GM19397 (cell line): Measurements from ENCODE around the gene HSD17B8.
"Not testable (repeated sequence)": the region's sequence is repeated elsewhere in the genome, so short reads cannot be mapped to it uniquely, and the experiment has no call there.

ENCODE experiments used
- ATAC-seq: cut with Tn5 transposase; IDR thresholded peaks from one replicate; pipeline ENCODE4 v1.9.1; 2021; ENCODE audit warnings: mild to moderate bottlenecking, moderate library complexity; ENCODE audit not compliant: unreplicated experiment

HSD17B8 gene

DNA sequence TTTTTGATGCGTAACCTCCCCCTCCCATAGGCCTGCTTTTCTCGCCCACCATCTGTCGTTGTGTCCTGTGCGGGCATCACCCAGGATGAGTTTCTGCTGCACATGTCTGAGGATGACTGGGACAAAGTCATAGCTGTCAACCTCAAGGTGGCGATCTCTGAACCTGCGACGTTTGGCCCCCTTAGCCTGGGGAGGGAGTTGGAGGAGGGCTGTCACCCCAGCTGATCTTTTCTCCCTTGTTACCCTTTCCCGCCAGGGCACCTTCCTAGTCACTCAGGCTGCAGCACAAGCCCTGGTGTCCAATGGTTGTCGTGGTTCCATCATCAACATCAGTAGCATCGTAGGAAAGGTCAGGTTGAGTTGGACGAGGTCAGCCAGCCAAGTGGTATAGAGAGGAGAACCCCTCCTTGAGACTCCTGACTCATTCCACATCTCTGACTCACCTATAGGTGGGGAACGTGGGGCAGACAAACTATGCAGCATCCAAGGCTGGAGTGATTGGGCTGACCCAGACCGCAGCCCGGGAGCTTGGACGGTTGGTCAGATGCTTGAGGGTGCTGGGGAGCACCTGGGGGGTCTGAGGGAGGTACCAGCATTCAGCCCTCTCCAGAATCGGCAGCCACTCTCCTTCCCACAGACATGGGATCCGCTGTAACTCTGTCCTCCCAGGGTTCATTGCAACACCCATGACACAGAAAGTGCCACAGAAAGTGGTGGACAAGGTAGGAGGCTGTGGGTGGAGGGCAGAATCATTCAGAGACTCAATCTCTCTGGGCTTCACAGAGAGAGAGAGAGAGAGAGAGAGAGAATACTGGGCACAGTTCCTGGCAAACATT, 954 bp downstream of the HSD17B8 start:
- ATAC-seq = no peak

DNA sequence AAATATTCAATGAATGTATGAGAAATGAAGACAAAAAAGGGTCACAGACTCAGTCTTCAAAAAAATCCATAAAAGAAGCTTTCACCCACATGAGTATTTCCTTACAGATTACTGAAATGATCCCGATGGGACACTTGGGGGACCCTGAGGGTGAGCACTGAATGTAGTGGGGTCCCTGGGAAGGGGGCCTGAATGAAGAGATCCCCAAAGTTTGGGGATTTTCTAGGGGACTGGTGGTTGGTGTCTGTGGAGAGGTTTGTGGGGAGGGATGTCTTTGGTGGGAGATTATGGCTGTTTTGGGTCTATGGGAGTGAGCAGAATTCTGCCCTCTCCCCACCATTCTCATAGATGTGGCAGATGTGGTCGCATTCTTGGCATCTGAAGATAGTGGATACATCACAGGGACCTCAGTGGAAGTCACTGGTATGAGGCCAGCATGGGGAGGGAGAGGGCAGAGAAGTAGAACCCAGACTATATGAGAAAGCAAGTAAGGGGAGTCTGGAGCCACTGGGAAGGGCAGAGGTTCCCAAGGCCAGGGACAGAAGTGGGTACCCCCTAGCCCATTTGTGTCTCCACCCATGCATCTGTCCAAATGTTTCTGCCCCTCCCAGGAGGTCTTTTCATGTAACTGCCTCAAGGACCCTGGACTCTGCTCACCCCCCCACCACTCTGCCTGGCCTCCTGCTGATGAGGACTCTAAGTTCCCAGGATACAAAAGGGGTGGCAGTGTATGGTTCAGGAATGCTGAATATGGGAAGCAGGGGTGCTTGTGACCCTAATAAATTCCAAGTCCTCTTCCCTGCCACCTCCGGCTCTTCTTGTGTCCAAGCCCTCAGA, 1.8 kb downstream of the HSD17B8 start:
- no peak for ATAC-seq

DNA sequence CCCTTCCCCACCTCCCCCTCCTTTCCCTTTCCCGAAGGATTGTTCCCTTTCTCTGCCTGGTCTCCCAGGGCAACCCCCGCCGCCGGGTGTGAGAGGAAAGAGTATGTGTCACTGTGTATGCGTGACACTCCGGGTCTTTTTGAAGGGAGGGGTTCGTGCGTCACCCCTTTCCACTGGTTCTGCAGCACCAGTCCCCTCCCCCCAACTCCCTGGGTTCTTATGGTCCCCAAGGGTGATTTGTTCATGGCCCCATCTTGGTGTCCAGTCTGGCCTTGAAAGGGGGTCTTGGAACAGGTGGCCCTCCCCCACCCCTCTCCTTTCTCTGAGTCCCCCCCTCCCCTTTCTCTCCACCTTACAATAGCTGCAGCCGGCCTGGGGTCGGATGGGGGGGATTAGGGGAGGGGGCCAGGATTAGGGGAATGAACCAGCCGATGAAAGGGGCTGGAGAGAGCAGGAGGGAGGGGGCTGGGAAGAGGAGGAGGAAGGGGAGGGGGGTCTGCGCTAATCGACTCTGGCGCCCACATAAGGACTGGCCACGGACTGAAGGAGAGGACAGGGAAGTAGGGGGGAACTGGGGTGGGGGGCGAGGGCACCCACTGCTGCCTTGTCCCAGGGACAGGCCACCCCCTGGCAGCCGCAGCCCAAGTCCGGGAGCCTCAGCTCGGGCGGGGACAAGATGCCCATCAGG, 2.6 kb downstream of the HSD17B8 start:
- no peak for ATAC-seq

DNA sequence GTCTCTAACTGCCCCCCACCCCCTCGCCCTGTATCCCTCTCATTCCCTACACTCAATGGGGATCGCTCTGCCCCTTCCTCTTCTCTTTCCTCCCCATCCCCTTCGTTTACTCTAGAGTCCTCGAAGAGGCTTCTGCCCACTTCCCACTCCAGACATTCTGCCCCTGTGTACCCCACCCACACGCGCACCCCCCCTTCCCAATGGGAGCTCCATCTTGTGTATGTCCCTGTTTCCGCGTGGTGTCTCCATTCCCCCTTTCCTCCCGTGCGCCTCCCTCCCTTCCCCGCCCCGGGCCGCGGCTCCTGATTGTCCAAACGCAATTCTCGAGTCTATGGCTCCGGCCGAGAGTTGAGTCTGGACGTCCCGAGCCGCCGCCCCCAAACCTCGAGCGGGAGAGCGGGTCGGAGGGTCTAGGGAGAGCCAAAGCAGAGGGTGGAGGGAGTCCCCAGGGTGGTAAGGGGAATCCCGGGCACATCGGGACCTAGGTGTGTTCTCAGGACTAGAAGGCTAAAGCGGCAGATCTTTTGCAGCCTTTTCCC, 3.2 kb downstream of the HSD17B8 start:
- peak; percentile 2 for ATAC-seq

DNA sequence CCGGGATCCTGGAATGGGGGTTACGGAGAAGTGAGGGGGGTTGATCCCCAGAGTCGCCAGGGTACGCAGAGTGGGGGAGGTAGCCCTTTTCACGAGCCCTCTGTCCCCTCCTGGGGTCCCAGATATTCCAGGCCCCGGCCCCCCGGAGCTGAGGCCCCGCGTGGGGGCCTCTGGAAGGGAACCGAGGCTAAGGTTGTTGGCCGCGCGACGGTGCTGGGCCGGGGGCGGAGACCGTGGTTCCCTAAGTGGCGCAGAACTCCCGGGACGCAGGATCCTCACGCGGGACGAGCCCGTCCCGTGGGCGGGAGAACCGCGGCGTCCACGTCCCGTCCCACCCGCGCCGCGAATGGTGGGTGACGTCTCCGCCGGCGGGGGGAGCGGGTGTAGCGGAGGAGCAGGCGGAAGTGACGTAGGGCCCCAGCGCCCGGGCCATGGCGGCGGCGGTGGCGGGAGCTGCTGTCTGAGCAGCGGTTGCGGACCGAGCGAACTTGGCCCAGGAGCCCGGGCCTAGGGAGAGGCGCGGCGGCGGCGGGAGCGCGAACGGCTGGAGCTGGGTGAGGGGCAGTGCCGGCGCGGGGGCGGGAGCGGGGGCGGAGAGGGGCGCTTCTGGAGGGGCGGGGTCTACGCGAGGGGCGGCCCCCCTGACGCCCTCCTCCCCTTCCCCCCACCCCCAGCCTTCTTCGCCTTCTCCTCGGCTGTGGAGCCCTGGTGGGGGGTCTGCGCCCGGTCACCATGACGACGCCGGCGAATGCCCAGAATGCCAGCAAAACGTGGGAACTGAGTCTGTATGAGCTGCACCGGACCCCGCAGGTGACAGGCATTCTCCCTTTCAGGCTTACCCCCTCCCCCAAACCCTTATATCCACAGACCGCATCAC, 3.9 kb downstream of the HSD17B8 start, which contains the start of gene RING1:
Gene RING1 (plus strand): TSS at position 410 of the 877 bp plus-strand sequence. CDS start 323 bp downstream, at position 733.
- ATAC-seq = peak; percentile 65

DNA sequence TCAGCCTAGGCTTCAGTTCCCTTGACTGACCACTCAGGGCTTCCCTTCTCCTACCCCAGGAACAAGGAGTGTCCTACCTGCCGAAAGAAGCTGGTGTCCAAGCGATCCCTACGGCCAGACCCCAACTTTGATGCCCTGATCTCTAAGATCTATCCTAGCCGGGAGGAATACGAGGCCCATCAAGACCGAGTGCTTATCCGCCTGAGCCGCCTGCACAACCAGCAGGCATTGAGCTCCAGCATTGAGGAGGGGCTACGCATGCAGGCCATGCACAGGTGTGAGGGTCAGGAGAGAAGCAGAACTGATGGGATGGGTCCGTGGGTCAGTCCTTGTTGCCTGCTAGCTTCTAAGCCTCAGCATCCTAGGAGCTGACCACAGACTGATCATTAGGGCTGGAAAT, 5.4 kb downstream of the HSD17B8 start:
- ATAC-seq = no peak

DNA sequence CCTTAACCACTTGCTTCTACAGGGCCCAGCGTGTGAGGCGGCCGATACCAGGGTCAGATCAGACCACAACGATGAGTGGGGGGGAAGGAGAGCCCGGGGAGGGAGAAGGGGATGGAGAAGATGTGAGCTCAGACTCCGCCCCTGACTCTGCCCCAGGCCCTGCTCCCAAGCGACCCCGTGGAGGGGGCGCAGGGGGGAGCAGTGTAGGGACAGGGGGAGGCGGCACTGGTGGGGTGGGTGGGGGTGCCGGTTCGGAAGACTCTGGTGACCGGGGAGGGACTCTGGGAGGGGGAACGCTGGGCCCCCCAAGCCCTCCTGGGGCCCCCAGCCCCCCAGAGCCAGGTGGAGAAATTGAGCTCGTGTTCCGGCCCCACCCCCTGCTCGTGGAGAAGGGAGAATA, 6.7 kb downstream of the HSD17B8 start:
- ATAC-seq = no peak

DNA sequence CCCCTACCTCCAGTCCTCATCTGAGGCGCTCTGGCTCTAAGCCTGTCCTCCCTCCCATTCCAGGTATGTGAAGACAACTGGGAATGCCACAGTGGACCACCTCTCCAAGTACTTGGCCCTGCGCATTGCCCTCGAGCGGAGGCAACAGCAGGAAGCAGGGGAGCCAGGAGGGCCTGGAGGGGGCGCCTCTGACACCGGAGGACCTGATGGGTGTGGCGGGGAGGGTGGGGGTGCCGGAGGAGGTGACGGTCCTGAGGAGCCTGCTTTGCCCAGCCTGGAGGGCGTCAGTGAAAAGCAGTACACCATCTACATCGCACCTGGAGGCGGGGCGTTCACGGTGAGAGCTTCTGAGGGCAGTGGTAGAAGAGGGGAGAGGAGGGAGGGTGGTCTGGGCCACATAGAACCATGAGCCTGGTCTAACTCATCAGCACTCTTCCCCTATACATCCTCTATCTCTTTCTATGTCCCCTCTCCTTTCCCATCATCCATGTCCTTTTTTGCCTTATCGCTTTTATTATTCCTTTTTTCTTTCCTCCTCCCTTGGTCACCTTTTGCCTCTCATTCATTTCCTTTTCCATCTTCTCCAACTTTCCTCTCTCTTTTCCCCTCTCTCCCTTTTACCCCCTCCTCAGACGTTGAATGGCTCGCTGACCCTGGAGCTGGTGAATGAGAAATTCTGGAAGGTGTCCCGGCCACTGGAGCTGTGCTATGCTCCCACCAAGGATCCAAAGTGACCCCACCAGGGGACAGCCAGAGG, 7.4 kb downstream of the HSD17B8 start:
- no peak for ATAC-seq

DNA sequence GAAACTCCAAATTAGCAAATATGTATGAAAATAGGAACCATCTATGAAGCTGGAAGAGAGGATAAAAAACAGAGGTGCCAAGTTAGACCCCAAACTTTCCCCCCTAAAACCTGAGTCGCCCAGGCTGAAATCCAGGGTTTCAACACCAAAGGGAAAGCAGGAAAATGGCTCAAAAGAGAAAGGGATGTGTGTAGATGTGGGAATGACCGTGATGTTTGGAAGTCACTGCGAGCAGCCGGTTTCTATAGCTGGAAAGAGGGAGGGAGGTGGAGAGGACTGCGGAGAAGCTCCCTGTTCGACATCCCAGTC, 8.4 kb downstream of the HSD17B8 start:
- no peak for ATAC-seq

DNA sequence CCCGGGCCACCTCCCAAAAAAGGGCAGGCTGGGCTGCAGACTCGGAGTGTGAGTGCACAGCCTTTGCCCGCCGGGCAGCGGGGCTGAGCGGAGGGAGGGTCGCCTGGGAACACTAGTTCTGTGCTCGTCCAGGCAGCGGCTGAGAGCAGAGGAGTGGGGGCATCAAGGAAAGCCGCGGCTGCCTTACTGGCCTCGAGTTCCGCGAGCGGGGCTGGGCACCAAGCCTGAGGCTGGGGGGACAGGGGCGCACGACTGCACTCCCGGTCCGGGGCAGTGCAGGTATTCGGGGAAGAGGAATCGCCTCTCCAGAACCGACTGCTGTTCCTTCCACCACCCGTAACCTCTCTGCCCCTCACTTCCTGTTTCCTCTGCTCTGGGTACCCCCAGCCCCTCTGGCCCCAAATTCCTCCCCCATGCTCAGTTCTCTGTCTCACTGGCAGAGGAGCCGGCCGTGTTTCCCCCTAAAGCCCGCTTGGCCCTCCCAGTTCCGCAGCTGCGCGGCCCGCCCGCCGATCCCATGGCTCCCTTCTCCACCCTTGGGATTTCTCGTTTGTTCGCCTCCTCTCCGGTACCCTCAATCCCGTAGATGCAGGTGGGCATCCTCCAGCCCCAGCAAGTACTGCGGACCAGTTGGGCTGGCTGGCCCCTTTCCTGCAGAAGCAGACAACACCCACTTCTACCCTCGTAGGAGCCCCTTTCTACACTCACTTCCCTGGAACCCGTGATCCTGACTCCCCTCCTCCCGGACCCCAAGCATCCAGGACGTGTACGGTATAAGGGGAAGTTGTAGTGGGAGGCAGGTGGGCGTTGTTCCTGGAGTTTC, 8.9 kb downstream of the HSD17B8 start:
- no peak for ATAC-seq

DNA sequence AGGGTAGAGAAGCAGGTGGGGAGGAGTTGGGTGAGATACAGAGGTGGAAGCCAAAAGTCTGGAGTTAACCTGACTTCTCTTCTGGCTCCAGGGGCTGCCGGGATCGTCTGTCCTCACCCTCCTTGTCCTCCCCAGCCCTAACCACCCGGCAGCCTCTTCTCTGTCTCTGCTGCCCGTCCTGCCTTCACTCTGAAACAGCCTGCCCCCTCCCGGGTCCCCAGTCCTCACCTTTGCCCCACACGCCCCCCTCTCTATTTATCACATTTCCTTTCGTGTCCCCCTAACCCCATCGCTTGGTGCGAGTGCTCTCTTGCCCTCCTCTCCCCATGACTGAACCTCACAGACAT, 9.5 kb downstream of the HSD17B8 start:
- no peak for ATAC-seq

DNA sequence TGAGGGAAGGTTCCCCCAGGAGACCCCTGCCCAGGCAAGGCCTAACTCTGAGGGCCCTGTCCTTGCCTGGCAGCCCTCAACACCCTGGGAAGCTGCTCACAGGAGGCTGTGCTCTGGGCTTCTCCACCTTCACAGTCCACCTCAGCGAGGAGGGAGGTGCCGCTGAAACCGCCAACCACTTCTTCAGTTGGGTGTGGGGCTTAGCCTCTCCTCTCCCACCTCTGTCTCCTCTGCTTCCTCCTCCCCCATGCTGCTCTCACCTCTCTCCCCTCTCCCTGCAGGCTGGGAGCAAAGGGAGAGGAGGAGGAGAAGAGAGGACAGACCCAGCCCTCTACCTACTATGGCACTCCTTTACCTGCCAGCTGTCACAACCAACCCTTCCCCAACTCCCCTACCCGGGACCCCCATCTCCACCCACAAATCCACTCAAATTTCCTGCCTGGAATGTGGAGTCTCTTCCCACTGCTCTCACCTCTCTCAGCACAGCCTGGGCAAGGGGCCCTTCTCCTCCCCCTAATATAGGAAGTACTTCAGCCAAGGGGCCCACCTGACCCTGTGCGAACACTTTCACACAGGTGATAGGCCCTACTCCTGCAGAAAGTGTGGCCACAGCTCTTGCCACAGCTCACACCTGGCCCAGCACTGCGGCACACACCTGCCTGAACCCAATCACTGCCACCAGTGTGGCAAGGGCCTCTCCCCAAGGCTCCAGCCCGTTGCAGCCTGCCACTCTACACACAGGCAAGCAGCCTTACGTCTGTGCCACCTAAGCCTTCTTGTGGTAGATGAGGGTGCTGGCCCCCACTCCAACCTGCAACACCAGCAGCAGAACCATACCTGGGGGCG, 11.0 kb downstream of the HSD17B8 start:
- ATAC-seq = no peak

DNA sequence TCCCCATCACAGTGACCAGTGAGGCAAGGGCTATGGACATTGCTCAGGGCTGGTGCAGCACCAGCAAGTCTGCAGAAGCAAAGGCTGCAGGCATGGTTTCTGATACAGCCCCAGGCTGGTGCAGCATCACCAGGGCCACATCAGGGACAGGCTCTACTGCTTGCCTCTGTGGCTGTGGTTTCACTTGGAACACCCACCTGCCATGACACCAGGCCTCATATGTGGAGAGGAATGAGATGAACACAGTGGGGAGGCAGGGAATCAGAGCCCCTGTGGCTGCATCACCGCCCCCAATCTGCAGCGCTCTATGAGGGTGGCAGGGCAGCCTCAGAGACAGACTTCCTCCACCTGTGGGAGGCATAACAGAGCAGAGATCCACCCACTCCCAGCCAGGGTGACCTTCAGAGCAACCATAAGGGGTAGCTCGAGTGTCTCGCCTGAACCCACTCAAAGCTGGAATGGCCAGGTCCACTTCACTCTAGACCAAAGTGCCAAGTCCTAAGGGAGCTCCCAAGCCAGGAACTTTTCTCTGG, 11.7 kb downstream of the HSD17B8 start:
- ATAC-seq = no peak

DNA sequence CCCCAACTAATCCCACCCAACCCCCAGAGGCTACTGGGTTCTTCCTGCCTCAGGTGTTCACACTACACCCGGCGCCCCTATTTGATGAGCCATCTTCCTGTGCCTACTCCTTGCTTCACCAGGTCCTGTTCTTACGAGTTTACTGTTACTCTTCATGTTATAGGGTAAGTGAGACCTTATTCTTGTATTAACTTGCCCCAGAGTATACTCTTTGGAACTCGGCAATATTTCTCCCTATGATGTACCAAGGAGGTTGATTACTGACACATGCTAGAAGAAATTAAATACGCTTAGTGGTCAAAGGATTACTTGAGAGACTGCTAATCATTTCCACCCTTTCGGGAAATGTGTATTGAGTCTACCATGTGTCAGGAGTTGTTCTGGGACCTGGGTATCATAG, 12.8 kb downstream of the HSD17B8 start:
- ATAC-seq = no peak

DNA sequence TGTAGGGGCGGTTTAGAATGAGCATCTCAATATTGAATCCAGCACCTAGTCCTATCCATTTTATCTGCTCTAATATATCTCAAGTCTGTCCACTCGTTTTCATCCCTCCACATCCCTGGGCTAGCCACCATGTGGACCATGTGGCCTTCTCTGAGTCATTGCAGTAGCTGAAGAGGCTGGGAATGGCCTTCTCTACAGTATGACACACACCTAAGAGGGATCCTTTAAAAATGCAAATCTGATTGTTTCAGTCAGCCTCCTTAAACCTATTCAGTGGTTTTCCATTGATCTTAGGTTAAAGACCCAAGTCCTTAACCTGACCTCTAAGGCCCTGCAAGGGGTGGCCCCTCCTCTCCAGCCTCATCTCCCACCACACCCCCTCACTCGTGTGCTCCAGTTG, 13.2 kb downstream of the HSD17B8 start:
- ATAC-seq = no peak

DNA sequence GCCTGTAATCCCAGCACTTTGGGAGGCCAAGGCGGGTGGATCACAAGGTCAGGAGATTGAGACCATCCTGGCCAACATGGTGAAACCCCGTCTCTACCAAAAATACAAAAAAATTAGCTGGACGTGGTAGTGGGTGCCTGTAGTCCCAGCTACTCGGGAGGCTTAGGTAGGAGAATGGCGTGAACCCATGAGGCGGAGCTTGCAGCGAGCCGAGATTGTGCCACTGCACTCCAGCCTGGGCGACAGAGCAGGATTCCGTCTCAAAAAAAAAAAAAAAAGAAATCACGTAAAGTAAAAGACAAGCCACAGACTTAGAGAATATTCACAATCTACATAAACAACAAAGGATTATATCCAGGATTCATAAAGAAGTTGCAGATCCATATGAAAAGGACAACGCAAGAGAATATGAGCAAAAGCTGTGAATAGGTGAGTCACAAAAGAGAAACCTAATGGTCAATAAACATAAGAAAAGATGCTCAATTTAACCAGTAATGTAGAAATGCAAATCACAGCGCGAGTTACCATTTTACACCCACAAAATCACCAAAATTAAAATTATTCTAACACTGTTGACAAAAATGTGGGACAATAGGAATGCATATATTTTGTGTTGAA, 22.2 kb downstream of the HSD17B8 start:
- not testable (repeated sequence) for ATAC-seq

DNA sequence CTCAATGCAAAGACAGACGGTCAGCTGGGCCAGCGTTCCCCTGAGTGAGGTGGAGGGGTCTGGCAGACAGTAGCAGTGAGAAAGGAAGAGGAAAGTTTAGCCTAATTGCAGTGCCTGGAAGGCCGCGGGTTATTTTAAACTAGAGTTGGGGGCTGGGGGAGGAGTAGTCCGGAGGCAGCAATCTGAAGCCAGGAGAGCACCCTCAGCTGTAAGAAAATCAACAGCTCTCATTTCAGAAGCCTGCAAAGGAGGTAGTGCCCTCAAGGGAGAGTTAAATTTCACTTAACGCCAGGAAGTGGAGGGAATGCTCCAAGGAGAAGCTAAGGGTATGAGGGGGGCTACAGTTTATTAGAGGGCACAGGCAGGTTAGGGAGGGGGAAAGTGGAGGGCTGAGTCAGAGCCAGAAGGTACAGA, 30.8 kb downstream of the HSD17B8 start:
- ATAC-seq = no peak
